GM12864 (cell line): ENCODE results near the gene TAS1R1.

Experiments
- DNase-seq: peaks from one replicate; pipeline ENCODE4 v3.0.0-alpha.2; 2011; ENCODE audit warnings: low read depth
- H3K4me3 ChIP-seq: 2 replicates; pipeline ENCODE4 v1.5.1; 2011; ENCODE audit warnings: mild to moderate bottlenecking, low read depth, low read length, control low read depth
- CTCF ChIP-seq: IDR thresholded peaks from 2 replicates; pipeline ENCODE4 v1.5.1; 2011; ENCODE audit warnings: low read depth, mild to moderate bottlenecking, moderate library complexity, low read length, control low read depth, inconsistent platforms; ENCODE audit errors: missing control alignments

The TAS1R1 gene

GRCh38 chr1:6591222-6591621 is 36.1 kb downstream of the TAS1R1 start:
- DNase-seq: no peak
- TF ChIP-seq CTCF: no peak
- H3K4me3 ChIP-seq: no peak overlapping the region

GRCh38 chr1:6591644-6592043 is 36.5 kb downstream of the TAS1R1 start:
- TF ChIP-seq CTCF: no peak
- no peak overlapping the region for H3K4me3 ChIP-seq
- no peak for DNase-seq

- no peak for TF ChIP-seq CTCF
- DNase-seq: no peak
Measured at GRCh38 chr1:6592441-6592840, 37.3 kb downstream of the TAS1R1 start.

GRCh38 chr1:6592865-6593593 is 37.9 kb downstream of the TAS1R1 start:
- no peak for DNase-seq
- no peak overlapping the region for H3K4me3 ChIP-seq
- TF ChIP-seq CTCF: no peak

More at GRCh38 chr1:6592441-6592840, 37.3 kb downstream of the TAS1R1 start:
- no peak overlapping the region for H3K4me3 ChIP-seq

GRCh38 chr1:6593810-6594209 is 38.7 kb downstream of the TAS1R1 start:
- TF ChIP-seq CTCF: no peak
- H3K4me3 ChIP-seq: no peak overlapping the region
- DNase-seq: no peak

GRCh38 chr1:6594977-6595740 is 40.1 kb downstream of the TAS1R1 start:
- DNase-seq: no peak
- TF ChIP-seq CTCF: no peak
- no peak overlapping the region for H3K4me3 ChIP-seq
